ENCODE data around the gene SAV1.

GRCh38 chr14:50607181-50607580 lies 60.9 kb downstream of the SAV1 start:
- TF ChIP-seq CTCF (conservative IDR thresholded peaks at IDR 0.05) = no peak
- no peak for TF ChIP-seq EZH2 (IDR thresholded peaks at IDR 0.05; ENCODE audit: low read depth)
